Thyroid gland (tissue), 4 donors: Measurements from ENCODE around the gene ELOVL1.

ENCODE experiments used
- POLR2A ChIP-seq, 2 donors: fragments of 450-650 bp; IDR thresholded peaks; one replicate each; pipeline ENCODE4 v1.6.1; 2017; ENCODE audit warnings: antibody characterized with exemption in 2 of 2, mild to moderate bottlenecking in 2 of 2, moderate library complexity in 1 of 2
- TF ChIP-seq, protein P1 (sequence below), 6 experiments: fragments of 200-600 bp in 3 of 6; fragments of 450-650 bp in 3 of 6; sonication (generic) in 3 of 6; IDR thresholded peaks; one replicate each; pipeline ENCODE4 v1.5.1; 2016 to 2019; ENCODE audit warnings: antibody characterized with exemption in 6 of 6, mild to moderate bottlenecking in 2 of 6, inconsistent platforms in 1 of 6, moderate library complexity in 1 of 6

GRCh38 chr1:43402089-43402865 lies 34.5 kb upstream of the ELOVL1 start:
- TF ChIP-seq, protein P1, sequence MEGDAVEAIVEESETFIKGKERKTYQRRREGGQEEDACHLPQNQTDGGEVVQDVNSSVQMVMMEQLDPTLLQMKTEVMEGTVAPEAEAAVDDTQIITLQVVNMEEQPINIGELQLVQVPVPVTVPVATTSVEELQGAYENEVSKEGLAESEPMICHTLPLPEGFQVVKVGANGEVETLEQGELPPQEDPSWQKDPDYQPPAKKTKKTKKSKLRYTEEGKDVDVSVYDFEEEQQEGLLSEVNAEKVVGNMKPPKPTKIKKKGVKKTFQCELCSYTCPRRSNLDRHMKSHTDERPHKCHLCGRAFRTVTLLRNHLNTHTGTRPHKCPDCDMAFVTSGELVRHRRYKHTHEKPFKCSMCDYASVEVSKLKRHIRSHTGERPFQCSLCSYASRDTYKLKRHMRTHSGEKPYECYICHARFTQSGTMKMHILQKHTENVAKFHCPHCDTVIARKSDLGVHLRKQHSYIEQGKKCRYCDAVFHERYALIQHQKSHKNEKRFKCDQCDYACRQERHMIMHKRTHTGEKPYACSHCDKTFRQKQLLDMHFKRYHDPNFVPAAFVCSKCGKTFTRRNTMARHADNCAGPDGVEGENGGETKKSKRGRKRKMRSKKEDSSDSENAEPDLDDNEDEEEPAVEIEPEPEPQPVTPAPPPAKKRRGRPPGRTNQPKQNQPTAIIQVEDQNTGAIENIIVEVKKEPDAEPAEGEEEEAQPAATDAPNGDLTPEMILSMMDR (IDR thresholded peaks at IDR 0.05), result no peak
- no peak for TF ChIP-seq POLR2A (IDR thresholded peaks at IDR 0.05)
